PC-9 (cell line): ENCODE results near the gene BTN3A1. TPM values are rescaled to one million over a fixed set of nuclear protein-coding genes. Genes with fewer than 3 reads are reported as not detected.
A peak's percentile ranks its signal among the peaks of the same experiment; 100 is the strongest.

Experiments
- BruUV-seq: library from RNA; stranded (reverse); fragments of 400-500 nt; replicated peaks from 2 replicates; lab custom pipeline; 2021; lab: Mats Ljungman, UMichigan
- CTCF ChIA-PET: fragments of 300-600 bp; sonication (Branson Sonifier 250); formaldehyde crosslinking; loops from one replicate; lab custom pipeline; 2022; ENCODE audit warnings: antibody characterized with exemption; lab: Charles Lee
- POLR2A ChIA-PET: fragments of 300-600 bp; sonication (Branson Sonifier 250); formaldehyde crosslinking; loops from one replicate; lab custom pipeline; 2022; ENCODE audit warnings: antibody characterized with exemption; ENCODE audit not compliant: unreplicated experiment; lab: Charles Lee
- DNase-seq, 2 experiments: peaks; one replicate each; pipeline versions ENCODE4 v3.0.0 to v3.0.0-alpha.2; 2015 to 2022; ENCODE audit warnings: mixed read lengths in 1 of 2
- H2AFZ ChIP-seq: fragments of 200-600 bp; sonication (generic); 2 replicates; pipeline ENCODE4 v1.8.1; 2017; ENCODE audit warnings: antibody characterized with exemption
- H3F3A ChIP-seq: fragments of 200-600 bp; sonication (generic); 2 replicates; pipeline ENCODE4 v1.8.1; 2017; ENCODE audit warnings: antibody characterized with exemption, mild to moderate bottlenecking, low read depth; ENCODE audit not compliant: insufficient read depth
- H3K27ac ChIP-seq: fragments of 200-600 bp; sonication (generic); 2 replicates; pipeline ENCODE4 v1.6.1; 2016; ENCODE audit warnings: mixed run types
- H3K27me3 ChIP-seq: fragments of 200-600 bp; sonication (generic); 2 replicates; pipeline ENCODE4 v1.6.1; 2016; ENCODE audit warnings: low read depth, mixed run types; ENCODE audit not compliant: insufficient read depth
- H3K36me3 ChIP-seq: fragments of 200-600 bp; sonication (generic); 2 replicates; pipeline ENCODE4 v1.6.1; 2016; ENCODE audit warnings: low read depth, mixed run types
- H3K4me1 ChIP-seq: fragments of 200-600 bp; sonication (generic); replicated peaks from 2 replicates; pipeline ENCODE4 v1.6.1; 2016; ENCODE audit warnings: mixed run types; ENCODE audit not compliant: insufficient read depth
- H3K4me2 ChIP-seq: fragments of 200-600 bp; sonication (generic); 2 replicates; pipeline ENCODE4 v1.6.1; 2017; ENCODE audit warnings: mixed run types
- H3K4me3 ChIP-seq: fragments of 200-600 bp; sonication (generic); 2 replicates; pipeline ENCODE4 v1.6.1; 2016; ENCODE audit warnings: mixed run types
- H3K79me2 ChIP-seq: fragments of 200-600 bp; sonication (generic); 2 replicates; pipeline ENCODE4 v1.6.1; 2017; ENCODE audit warnings: low read depth, mixed run types
- H3K9me2 ChIP-seq: fragments of 200-600 bp; sonication (generic); 2 replicates; pipeline ENCODE4 v1.8.1; 2017; ENCODE audit warnings: mild to moderate bottlenecking; ENCODE audit not compliant: insufficient read depth
- H3K9me3 ChIP-seq: fragments of 200-600 bp; sonication (generic); 2 replicates; pipeline ENCODE4 v1.8.1; 2016; ENCODE audit warnings: low read depth; ENCODE audit not compliant: insufficient read depth
- H4K20me1 ChIP-seq: fragments of 200-600 bp; sonication (generic); 2 replicates; pipeline ENCODE4 v1.8.1; 2017; ENCODE audit not compliant: insufficient read depth
- EZH2 ChIP-seq: fragments of 200-600 bp; sonication (generic); IDR thresholded peaks from 2 replicates; pipeline ENCODE4 v1.8.0; 2017; ENCODE audit warnings: antibody characterized with exemption, low read depth
- intact Hi-C: fragments of 100-400 bp; cut with micrococcal nuclease; formaldehyde crosslinking; loops from one replicate; pipeline ENCODE4 v1.10.0; 2022; ENCODE audit not compliant: unreplicated experiment
- total RNA-seq: library from RNA; stranded (reverse); gene quantifications from 2 replicates; pipeline ENCODE4 v1.2.3, GENCODE V29; 2021
- TF ChIP-seq, protein P1 (sequence below): fragments of 200-600 bp; sonication (generic); conservative IDR thresholded peaks from 2 replicates; pipeline ENCODE4 v1.6.1; 2017; ENCODE audit warnings: mixed run types, antibody characterized with exemption, mild to moderate bottlenecking, moderate library complexity

Gene BTN3A1
- total RNA-seq, 1 experiment from 2014 or later = 28.3 TPM

DNA sequence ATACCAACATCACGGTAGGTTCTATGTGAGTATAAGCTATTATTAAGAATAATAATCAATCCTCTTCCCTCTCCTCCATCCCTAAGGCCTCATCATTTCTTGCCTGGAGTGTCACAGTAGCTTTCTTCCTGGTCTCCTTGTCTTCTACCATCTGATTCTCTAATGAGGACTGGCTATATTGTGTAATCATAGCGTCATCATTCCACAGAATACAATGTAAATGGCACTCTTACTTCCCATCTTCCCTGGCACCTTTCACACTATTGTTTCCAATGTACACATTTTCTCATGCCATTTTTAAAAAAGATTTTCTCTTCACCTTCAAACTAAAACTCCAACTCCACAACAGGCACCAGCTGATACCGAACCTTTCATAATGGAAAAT lies 39.2 kb upstream of the BTN3A1 start:
- TF ChIP-seq, protein P1, sequence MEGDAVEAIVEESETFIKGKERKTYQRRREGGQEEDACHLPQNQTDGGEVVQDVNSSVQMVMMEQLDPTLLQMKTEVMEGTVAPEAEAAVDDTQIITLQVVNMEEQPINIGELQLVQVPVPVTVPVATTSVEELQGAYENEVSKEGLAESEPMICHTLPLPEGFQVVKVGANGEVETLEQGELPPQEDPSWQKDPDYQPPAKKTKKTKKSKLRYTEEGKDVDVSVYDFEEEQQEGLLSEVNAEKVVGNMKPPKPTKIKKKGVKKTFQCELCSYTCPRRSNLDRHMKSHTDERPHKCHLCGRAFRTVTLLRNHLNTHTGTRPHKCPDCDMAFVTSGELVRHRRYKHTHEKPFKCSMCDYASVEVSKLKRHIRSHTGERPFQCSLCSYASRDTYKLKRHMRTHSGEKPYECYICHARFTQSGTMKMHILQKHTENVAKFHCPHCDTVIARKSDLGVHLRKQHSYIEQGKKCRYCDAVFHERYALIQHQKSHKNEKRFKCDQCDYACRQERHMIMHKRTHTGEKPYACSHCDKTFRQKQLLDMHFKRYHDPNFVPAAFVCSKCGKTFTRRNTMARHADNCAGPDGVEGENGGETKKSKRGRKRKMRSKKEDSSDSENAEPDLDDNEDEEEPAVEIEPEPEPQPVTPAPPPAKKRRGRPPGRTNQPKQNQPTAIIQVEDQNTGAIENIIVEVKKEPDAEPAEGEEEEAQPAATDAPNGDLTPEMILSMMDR = no peak
- BruUV-seq = no TSS peak
- Histone ChIP-seq H3K4me2 (no peak overlapping the region), H3K4me3 (no peak overlapping the region), H3F3A (no peaks in the 10 kb centered on the region), H3K9me2 (no peaks in the 10 kb centered on the region), H3K36me3 (no peaks in the 10 kb centered on the region), H3K27ac (no peak overlapping the region), H4K20me1 (no peaks in the 10 kb centered on the region), H3K4me1 (peaks cover 19% of the 10 kb centered on the region), H3K79me2 (no peaks in the 10 kb centered on the region), H3K27me3 (no peaks in the 10 kb centered on the region), H2AFZ (no peak overlapping the region), H3K9me3 (no peaks in the 10 kb centered on the region)
- DNase-seq = no peak
- intact Hi-C loops = no loop called here
- ChIA-PET POLR2A (no interaction called here), CTCF (interaction anchor here (0.5 kb wide), 1 partner anchor 1296 kb away, joined by 3 read pairs; no protein-coding TSS in a partner anchor)

- H3K9me3 ChIP-seq = no peaks in the 10 kb centered on the region
- peak overlapping the region; percentile 60 for H3K4me3 ChIP-seq
- H3K4me1 ChIP-seq = peaks cover 19% of the 10 kb centered on the region
- no peak for TF ChIP-seq EZH2
- TF ChIP-seq, protein P1 = no peak
- intact Hi-C loops = no loop called here
- H2AFZ ChIP-seq = peak overlapping the region; percentile 82
- H3K27ac ChIP-seq = peak overlapping the region; percentile 70
- H3K9me2 ChIP-seq = no peaks in the 10 kb centered on the region
- peak overlapping the region; percentile 74 for H3K4me2 ChIP-seq
- ChIA-PET CTCF (no interaction called here), POLR2A (interaction anchor here (0.6 kb wide), 2 partner anchors 206 to 1860 kb away, joined by 3 read pairs; a partner anchor contains a TSS)
- no peaks in the 10 kb centered on the region for H3K79me2 ChIP-seq
- no peaks in the 10 kb centered on the region for H3K27me3 ChIP-seq
- DNase-seq = no peak
- H3K36me3 ChIP-seq = no peaks in the 10 kb centered on the region
- H4K20me1 ChIP-seq = no peaks in the 10 kb centered on the region
- BruUV-seq = no TSS peak
- H3F3A ChIP-seq = no peaks in the 10 kb centered on the region
Measured at GRCh38 chr6:26363882-26364701, 38.0 kb upstream of the BTN3A1 start.

DNA sequence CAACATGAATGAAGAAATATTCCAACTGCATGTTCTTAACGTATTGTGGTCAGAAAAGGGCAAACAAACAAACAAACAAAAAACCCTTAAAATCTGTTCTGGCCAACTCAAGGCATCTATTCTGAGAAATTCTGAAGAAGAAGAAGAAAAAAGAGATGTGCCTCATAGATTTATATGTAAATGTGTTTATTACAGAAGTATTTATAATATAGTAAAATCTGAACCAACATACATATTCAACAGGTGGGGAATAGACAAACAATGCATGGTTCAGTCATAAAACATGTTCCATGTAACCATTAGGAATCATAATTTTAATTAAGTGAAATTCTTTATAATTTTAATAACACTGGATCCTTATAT lies 36.5 kb upstream of the BTN3A1 start:
- Histone ChIP-seq H3K27me3 (no peaks in the 10 kb centered on the region), H4K20me1 (no peaks in the 10 kb centered on the region), H3F3A (no peaks in the 10 kb centered on the region), H3K27ac (peak overlapping the region; percentile 70; the same call in 1 of the 2 replicates), H3K36me3 (no peaks in the 10 kb centered on the region), H3K79me2 (no peaks in the 10 kb centered on the region), H3K4me2 (peak overlapping the region; percentile 74), H3K4me1 (peaks cover 19% of the 10 kb centered on the region), H3K9me3 (no peaks in the 10 kb centered on the region), H3K9me2 (no peaks in the 10 kb centered on the region), H3K4me3 (peak overlapping the region; percentile 60), H2AFZ (peak overlapping the region; percentile 82)
- TF ChIP-seq EZH2 = no peak
- TF ChIP-seq, protein P1 = no peak
- POLR2A ChIA-PET = interaction anchor here (0.7 kb wide), 1 partner anchor 340 kb away, joined by 5 read pairs; no protein-coding TSS in a partner anchor
- CTCF ChIA-PET = no interaction called here
- DNase-seq = no peak
- BruUV-seq = no TSS peak
- intact Hi-C loops = loop anchor here (1.0 kb wide), 1 partner anchor 37 kb away; the partner anchor contains the start of gene BTN3A1
